ENCODE data around the gene CNIH1.
"Not testable (repeated sequence)": the region's sequence is repeated elsewhere in the genome, so short reads cannot be mapped to it uniquely, and the experiment has no call there.

CNIH1 gene

DNA sequence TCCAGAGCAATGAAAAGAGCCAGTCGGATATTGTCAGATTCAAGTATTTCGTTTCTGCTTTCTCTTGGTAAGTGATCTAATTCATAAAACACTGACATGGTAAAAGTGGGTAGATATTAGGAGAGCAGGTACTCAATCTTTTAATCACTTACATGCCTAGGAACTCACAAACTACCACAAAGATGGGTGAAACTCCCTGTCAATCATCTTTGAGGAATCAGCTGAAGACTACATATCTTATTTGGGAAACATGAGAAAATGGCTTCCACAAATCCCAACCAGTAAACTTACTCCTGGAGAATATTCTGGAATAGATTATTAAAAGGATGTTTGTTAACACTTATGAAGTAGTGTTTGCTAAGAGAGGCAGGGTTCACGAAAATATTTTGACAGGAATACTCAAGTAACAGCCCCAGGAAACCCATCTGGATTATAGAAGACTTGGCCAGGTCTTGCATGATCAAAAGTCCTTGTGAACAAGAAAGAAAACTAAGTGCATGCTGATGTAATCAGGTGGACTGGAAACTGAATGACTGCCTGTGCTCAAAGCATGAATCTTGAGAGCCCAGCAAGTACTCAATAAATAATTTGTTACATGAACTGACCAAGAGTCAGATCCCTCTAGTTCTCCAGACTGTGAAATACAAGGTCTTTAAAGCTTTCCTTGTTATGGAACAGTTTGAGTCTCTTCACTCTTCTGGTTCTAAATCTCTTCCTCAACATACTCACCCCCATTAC lies 15.5 kb downstream of the CNIH1 start:
- no peak for DNase-seq

DNA sequence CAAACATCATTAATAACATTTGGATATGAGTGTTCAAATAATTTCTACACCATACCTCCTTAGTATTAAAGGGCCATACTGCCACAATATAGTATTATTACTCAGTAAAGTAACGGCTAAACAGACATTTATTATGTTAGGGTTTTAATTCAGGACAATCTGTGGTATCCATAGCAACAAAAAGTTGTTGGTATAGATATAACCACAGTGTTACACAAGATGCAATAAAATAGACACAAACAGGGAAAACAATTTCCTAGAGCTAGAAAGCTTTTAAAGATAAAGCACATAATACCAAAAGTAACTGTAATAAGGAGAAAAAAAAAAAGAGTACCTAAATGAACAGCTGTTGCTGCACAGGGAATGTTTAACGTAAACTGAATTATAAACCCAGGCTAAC lies 16.1 kb downstream of the CNIH1 start:
- no peak for DNase-seq

DNA sequence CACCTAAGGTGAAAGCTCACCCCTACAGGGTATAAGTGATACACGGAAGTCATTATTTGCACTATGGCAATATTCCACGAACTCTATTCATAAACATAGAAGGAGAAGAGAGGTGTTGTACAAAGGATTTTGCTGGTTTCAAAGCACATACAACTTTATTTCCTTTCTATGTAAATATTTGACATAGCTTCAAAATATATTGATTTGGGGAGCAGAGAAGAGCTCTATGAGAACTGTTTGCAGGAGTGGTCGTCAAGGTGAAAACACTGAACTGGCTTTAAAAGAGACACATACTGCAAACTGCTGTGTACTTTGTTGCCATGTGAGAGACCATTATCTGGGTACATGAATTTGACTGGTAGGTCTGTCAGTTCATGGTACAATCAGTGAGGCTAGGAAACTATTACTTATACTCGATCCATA lies 16.7 kb downstream of the CNIH1 start:
- no peak for DNase-seq

DNA sequence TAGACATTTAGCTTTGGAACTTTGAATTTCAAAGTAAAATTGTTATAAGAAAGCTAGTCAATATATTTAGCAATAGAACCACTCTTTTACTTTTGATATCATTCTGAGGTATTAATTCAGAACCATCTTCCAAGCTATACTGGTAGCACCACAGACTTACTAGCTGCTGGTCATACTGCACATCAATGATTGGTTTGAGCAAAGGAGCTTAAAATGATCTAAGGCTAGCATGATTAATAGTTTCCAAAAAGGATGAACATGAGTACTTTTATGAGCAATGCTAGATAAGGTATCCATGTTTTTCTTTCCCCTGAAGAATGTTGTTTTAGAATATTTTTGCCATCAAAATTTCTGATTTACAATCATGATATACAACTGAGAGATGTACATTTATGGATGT lies 17.2 kb downstream of the CNIH1 start:
- DNase-seq = no peak

DNA sequence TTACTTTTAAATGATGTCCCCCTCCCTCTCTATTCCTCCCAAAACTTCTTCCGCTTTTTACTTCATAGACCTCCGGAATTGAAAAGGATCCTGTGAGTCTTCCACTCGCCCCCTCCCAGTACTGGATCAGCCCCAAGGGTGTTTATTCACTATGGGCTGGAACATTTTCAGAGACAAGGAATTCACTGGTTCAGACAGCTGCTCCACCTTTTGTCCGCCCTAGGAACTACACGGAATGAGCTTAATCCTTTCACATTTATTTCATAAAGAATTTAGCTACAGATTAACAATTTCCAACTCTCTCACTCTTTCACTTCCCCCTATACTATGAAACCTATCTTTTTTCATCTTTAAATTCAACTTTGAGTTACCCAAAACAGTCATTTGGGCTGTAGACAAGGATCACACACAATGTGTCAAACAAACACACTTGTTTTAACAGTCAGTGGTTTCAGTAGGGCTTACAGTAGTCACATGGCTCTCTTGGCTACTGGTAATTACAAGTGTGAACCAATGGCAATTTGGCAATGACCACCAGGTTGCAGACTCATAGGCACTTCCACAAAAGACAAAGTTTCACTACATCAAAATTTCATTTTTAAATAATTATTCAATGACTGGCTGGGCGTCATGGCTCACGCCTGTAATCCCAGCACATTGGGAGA lies 20.6 kb downstream of the CNIH1 start:
- no peak for DNase-seq

DNA sequence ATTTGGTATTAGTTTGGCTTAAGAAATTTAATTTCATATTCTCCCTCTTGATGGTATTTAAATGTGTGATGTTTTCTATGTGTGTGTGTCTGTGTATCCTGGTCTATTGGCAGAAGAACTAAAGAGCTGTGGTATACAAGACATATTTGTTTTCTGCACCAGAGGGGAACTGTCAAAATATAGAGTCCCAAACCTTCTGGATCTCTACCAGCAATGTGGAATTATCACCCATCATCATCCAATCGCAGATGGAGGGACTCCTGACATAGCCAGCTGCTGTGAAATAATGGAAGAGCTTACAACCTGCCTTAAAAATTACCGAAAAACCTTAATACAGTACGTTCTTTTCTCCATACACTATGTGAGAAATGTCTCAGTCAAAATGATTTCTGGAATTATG lies 29.8 kb downstream of the CNIH1 start:
- DNase-seq = no peak

DNA sequence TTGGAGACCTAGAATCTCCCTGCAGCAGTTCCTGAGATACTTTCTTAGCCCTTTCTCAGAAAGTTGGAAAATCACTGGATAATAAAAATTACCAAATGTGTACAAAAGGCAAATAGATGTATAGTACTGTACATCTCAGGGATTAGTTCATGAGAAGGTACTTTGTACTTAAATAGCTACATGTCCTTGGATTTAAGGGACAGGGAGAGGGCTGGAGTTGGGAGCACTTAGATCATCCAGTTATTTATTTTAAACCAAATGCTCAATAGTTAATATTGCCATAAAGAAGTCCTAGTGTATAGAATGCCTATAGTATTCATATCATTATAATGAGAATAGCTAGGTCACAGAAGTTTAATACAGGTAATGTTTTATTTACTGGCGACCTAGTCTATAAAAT lies 31.0 kb downstream of the CNIH1 start:
- DNase-seq = no peak

DNA sequence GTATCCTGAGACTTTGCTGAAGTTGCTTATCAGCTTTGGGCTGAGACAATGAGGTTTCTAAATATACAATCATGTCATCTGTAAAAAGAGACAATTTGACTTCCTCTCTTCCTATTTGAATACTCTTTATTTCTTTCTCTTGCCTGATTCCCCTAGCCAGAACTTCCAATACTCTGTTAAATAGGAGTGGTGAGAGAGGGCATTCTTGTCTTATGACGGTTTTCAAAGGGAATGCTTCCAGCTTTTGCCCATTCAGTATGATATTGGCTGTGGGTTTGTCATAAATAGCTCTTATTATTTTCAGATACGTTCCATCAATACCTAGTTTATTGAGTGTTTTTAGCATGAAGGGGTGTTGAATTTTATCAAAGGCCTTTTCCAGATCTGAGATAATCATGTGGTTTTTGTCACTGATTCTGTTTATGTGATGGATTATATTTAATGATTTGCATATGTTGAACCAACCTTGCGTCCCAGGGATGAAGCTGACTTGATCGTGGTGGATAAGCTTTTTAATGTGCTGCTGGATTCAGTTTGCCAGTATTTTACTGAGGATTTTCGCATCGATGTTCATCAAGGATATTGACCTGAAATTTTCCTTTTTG lies 37.7 kb downstream of the CNIH1 start:
- DNase-seq = not testable (repeated sequence)

DNA sequence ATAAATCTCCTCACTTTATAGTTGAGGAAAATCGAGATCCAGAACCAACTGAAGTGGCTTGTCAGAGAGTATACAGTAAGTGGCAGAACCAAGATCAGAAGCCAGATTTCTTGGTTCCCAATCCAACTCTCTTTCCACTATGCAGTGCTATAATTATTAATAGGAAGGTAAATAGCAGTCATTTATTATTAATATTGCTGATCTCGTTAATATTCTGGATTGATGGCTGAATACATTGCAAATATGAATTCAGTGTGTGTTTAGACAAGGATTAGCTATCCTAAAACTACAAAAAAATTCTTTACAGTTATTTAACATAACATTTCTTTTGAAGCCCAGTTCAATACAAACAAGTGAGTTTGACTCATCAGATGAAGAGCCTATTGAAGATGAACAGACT lies 41.6 kb downstream of the CNIH1 start:
- DNase-seq = no peak

DNA sequence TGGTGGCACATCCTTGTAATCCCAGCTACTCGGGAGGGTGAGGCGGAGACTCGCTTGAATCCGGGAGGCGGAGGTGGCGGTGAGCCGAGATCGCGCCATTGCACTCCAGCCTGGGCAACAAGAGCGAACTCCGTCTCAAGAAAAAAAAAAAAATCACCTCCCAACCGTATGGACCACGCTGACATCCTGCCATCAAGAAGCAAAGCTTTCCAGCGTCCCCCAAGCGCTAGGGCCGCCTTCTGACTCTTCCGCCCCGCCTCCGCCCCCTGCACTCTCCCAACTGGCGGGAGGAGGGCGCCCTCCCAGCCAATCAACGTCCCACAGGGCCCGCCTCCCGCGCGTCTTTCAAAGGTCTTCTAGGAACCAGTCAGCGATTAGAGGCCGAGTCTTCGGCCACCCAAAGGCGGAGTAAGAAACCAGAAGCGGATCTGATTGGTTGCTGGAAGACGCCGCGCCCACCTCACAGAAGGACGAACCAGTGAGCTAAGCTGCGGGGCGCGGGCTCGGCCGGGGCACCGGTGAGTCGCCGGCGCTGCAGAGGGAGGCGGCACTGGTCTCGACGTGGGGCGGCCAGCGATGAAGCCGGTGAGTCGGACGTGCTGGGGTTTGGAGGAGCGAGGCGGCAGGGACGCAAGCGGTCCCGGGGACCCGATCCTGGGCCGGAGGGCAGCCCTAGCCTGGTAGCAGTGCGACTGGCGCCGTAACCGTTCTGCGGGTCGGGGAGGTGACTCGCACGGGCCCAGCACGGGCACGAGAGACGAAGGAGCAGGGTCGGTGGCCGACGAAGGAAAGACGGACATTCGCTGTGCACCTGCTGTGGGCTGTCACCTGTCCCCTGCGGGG lies 44.5 kb downstream of the CNIH1 start, which contains the start of gene CDKN3:
Gene CDKN3, plus strand, starts transcription at position 515 of the 843 bp plus-strand sequence. Its CDS starts 62 bp downstream, at position 577.
- peak; percentile 97 for DNase-seq

DNA sequence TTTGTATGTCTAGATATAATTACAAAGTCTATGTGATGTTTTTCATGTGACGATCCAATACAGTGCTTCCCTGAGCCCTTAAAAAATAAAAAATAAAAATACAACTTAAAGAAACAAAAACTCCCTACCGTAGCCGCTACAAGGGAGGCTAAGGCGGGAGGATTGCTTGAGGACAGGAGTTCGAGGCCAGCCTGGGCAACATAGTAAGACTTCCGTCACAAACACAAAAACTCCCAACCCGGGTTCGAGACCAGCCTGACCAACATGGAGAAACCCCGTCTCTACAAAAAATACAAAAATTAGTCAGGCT lies 45.0 kb downstream of the CNIH1 start:
- no peak for DNase-seq

DNA sequence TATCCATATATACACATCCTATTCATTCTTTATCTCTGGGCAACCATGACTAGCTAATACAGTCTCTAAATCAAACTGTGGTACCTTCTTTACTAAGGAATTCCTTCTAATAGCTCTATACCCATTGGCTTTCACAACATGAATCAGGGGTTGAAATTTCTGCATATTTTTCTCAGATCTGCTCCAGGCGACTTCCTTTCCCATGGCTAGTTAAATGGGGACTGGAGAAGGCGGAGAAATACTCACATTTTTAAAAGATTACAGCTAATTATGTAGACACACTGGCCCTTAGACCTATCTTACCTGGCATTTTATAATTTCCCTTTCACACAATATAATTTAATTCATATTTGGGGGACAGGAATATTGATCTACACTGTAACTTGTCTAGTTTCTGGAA lies 45.5 kb downstream of the CNIH1 start:
- no peak for DNase-seq

DNA sequence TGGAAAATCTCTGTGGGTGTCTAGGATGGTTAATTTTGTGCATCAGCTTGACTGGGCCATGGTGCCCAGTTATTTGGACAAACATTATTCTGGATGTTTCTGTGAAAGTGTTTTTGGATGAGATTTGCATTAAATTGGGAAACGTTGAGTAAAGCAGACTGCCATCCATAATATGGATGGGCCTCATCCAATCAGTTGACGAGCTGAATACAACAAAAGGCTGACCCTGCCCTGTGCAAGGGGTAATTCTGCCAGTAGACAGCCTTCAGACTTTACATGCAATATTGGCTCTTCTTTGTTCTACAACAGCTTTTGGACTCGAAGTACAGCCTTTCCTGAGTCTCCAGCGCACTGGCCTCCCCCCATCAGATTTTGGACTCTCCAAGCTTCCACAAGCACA lies 45.9 kb downstream of the CNIH1 start:
- DNase-seq = no peak

DNA sequence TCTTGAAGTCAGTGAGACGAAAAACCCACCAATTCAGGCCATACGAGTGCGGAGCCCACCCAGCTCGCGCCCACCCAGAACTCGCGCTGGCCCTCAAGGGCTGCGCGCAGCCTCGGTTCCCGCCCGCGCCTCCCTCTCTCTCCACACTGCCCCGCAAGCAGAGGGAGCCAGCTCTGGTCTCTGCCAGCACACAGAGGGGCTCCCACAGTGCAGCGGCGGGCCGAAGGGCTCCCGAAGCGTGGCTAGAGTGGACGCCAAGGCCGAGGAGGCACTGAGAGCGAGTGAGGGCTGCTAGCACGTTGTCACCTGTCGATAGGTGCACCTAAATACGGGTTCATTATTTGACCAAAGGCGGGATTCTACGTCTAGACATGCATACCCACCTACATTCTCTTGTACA lies 46.6 kb downstream of the CNIH1 start:
- no peak for DNase-seq

DNA sequence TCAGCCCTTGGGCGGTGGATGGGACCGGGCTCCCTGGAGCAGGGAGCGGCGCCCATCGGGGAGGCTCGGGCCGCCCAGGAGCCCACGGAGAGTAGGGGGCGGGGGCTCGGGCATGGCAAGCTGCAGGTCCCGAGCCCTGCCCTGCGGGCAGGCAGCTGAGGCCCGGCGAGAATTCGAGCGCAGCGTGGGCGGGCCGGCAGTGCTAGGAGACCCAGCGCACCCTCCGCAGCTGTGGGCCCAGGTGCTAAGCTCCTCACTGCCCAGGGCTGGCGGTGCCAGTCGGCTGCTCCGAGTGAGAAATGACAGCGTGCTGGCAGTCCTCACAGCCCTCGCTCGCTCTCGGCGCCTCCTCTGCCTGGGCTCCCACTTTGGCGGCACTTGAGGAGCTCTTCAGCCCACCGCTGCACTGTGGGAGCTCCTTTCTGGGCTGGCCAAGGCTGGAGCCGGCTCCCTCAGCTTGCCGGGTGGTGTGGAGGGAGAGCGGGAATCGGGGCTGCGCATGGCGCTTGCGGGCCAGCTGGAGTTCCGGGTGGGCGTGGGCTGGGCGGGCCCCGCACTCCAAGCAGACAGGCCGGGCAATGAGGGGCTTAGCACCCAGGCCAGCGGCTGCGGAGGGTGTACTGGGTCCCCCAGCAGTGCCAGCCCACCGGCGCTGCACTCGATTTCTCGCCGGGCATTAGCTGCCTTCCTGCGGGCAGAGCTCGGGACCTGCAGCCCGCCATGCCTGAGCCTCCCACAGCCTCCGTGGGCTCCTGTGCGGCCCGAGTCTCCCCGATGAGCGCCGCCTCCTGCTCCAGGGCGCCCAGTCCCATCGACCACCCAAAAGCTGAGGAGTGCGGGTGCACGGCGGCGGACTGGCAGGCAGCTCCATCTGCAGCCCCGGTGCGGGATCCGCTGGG lies 47.9 kb downstream of the CNIH1 start:
- not testable (repeated sequence) for DNase-seq

DNA sequence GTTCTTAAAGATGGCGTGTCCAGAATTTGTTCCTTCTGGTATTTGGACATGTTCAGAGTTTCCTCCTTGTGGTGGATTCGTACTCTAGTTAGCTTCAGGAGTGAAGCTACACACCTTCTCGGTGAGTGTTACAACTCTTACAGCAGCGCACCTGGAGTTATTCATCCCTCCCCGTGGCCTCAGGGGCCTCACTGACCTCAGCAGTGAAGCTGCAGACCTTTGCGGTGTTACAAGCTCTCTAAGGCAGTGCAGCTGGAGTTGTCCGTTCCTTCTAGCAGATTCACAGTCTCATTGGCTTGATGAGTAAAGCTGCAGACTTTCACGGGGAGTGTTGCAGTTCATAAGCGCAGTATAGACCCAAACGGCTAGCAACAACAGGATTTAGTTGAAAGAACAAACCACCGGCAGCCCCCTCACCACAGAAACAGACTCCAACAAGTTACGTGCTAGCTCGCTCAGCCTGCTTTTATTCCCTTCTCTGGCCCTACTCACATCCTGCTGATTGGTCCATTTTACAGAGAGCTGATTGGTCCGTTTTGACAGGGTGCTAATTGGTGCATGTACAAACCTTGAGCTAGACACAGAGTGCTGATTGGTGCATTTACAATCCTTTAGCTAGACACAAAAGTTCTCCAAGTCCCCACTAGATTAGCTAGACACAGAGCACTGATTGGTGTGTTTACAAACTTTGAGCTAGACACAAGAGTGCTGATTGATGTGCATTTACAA lies 48.9 kb downstream of the CNIH1 start:
- no peak for DNase-seq

DNA sequence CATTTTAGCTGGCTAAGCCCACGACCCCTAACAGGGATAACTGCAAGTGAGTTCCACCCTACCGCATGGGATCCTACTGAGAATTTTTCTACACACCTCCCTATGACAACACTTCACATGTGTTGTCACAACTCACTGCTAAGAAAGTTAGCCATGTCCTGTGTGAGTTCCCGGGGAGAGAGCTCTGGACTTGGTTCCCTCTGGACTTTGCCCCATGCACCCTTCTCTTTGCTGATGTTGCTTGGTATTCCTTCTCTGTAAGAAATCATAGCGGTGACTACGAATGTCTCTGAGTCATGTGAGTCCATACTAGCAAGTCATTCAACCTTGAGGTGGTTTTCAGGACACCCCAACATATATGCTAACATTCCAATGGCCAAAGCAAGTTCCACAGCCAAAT lies 53.8 kb downstream of the CNIH1 start:
- no peak for DNase-seq

DNA sequence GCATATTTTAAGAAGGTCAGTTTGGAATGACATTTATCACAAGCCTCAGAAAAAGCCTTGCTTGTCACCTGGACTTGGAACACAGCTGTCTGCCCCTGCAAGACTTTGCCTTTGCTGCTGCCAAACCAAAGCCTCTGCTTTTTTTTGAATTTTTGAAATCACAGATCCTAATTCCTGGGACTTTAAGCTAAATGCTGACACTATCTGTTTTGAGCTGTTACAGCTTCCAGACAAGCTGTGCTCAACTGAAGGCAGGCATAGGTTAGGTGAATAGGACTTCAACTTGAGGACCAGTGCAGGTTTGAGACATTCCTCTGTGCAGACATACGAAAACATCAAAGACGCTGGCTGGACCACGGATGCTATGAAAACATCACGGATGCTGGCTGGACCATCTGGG lies 55.6 kb downstream of the CNIH1 start:
- no peak for DNase-seq

DNA sequence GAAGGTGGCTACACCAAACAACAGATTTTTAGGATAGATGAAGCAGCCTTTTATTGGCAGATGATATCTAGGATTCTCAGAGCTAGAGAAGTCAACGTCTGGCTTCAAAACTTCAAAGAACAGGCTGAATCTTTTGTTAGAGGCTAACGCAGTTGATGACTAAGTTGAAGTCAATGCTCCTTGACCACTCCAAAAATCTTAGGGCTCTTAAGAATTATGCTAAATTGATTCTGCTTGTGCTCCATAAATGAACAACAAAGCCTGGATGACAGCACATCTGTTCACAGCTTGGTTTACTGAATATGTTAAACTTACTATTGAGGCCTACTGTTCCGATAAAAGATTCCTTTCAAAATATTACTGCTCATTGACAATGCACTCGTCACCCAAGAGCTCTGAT lies 57.3 kb downstream of the CNIH1 start:
- DNase-seq = no peak

DNA sequence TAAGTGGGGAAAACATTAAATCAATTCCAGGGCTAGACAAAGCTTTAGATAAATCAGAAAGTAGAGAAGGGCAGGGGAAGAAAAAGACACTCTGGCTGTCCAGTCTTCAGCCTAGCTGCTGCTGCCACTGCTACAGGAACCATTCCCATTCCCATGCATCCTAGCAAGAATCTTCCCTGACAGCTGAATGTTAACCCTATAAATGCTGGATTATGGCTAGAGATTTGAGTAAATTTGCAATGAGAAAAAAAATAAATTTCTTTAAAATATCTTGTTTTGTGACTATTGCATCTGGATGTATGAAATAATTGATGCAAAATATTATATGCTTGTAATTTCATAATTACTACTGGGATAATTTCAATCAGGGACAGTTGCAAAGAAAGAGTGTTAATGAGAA lies 59.4 kb downstream of the CNIH1 start:
- no peak for DNase-seq

DNA sequence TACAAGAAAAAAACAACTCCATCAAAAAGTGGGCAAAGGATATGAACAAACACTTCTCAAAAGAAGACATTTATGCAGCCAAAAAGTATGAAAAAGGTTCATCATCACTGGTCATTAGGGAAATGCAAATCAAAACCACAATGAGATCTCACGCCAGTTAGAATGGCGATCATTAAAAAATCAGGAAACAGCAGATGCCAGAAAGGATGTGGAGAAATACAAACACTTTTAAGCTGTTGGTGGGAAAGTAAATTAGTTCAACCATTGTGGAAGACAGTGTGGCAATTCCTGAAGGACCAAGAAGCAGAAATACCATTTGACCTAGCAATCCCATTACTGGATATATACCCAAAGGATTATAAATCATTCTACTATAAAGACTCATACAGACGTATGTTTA lies 60.6 kb downstream of the CNIH1 start:
- not testable (repeated sequence) for DNase-seq

DNA sequence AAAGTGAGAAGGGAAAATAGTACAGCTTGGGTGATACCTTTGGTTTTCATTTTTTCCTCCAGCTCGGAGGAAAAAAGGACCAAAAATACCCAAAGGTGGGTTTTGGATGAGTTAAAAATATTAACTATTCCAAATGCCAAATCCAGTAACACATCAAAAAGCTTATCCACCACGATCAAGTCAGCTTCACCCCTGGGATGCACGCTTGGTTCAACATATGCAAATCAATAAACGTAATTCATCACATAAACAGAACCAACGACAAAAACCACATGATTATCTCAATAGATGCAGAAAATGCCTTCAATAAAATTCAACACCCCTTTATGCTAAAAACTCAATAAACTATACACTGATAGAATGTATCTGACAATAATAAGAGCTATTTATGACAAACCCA lies 62.3 kb downstream of the CNIH1 start:
- DNase-seq = not testable (repeated sequence)
